Measurements from ENCODE around the gene CNBD2. TPM values are rescaled to one million over a fixed set of nuclear protein-coding genes. Genes with fewer than 3 reads are reported as not detected.

The CNBD2 gene
- total and polyA plus RNA-seq, 4 donors = 2.2 to 3.1 (median 2.5) TPM

DNA sequence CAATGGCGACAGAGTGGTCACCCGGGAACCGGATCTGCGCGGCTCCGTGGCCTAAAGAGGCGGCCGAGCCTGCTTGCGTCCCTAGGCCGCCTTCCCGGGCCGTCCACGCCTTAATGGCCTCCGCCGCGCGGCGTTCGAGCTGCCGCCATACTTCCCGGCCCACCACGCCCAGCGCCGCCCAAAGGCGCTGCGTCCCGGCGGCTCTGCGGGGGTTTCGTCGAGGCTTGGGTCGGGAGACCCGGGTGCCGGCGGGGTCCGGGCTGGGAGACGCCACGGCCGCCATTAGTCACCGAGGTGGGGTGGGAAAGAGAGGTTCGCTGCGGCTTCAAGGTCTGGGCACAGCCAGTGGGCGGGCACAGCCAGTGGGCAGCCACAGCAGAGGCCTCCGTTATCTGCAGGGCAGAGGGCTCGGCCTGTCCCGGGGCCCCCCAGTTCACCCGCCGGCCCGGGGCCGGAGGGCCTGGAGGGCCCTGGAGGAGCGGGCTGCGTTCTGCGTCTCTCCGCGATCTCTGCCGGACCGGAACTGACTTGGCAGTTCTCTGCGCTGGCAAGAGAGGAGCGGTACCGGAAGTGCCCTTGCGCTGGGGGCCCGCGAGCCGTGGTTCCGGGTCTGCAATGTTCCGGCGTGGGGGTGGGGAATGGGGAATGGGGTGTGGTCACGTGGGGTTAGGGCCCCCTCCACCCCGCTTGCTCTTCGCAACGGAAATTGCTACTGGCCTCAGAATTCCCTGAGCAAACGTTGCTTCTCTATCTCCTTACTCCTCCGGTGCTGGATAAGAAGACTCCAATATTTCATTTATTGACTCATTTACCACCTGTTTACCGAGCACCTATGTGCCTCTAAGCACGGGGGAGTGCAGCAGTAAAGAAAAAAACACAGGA lies 82.3 kb downstream of the CNBD2 start (continued):
- TF ChIP-seq, protein P1, sequence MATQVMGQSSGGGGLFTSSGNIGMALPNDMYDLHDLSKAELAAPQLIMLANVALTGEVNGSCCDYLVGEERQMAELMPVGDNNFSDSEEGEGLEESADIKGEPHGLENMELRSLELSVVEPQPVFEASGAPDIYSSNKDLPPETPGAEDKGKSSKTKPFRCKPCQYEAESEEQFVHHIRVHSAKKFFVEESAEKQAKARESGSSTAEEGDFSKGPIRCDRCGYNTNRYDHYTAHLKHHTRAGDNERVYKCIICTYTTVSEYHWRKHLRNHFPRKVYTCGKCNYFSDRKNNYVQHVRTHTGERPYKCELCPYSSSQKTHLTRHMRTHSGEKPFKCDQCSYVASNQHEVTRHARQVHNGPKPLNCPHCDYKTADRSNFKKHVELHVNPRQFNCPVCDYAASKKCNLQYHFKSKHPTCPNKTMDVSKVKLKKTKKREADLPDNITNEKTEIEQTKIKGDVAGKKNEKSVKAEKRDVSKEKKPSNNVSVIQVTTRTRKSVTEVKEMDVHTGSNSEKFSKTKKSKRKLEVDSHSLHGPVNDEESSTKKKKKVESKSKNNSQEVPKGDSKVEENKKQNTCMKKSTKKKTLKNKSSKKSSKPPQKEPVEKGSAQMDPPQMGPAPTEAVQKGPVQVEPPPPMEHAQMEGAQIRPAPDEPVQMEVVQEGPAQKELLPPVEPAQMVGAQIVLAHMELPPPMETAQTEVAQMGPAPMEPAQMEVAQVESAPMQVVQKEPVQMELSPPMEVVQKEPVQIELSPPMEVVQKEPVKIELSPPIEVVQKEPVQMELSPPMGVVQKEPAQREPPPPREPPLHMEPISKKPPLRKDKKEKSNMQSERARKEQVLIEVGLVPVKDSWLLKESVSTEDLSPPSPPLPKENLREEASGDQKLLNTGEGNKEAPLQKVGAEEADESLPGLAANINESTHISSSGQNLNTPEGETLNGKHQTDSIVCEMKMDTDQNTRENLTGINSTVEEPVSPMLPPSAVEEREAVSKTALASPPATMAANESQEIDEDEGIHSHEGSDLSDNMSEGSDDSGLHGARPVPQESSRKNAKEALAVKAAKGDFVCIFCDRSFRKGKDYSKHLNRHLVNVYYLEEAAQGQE (IDR thresholded peaks at IDR 0.05) = peak; percentile 93
- TF ChIP-seq FOXA2 (IDR thresholded peaks at IDR 0.05) (peak; percentile 5), HNF4G (IDR thresholded peaks at IDR 0.05) (no peak), YY1 (IDR thresholded peaks at IDR 0.05) (peak; percentile 86), RAD21 (IDR thresholded peaks at IDR 0.05) (no peak)

DNA sequence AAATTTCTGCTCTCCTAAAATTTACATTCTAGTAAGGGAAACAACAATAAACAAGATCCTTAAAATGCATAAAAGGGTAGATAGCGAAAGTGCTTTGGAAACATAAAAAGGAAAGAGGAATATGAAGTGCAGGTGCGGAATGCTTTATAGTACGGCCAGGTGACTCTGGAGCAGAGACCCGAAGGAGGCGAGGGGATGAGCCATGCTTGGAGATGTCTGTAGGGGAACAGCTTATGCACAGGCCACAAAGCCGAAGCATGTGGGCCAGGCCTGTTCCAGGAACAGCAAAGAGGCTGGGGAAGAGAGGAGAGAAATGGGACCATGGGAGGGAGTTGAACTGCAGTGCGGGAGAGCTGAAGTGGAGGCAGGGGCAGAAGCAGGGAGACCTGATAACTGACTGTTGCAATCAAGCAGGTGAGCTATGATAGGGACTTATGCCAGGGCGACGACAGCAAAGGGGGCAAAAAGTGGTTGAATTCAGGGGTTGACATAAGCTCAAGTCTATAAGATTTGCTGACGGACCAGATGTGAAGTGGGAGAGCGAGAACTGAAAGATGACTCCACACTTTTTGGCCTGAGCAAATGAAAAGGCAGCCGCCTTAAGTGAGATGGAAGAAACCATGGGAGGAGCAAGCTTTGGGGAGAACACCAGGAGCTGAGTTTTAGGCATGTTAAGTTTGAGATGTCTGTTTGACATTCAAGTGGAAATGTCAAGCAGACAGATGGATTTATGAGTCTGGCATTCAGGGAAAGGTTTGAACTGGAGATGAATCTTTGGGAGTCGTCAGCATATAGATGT lies 83.1 kb downstream of the CNBD2 start:
- Histone ChIP-seq H3K4me3 (ENCODE audit: low read depth in 1 of 3, low read length in 3 of 3) (peak overlapping the region; percentile 75 to 90 (median 81)), H3K9ac (ENCODE audit: low read depth in 1 of 2, low read length in 2 of 2) (peak overlapping the region; percentile 25 to 65), H3K27ac (ENCODE audit: low read depth in 1 of 2, low read length in 2 of 2) (peak overlapping the region; percentile 99), H3K36me3 (ENCODE audit: control insufficient read depth in 4 of 4, insufficient read depth in 3 of 4, low read depth in 1 of 4, low read length in 3 of 4) (no peaks in the 10 kb centered on the region), H3K9me3 (ENCODE audit: control insufficient read depth in 4 of 4, low read length in 3 of 4) (no peaks in the 10 kb centered on the region), H3K4me1 (ENCODE audit: control insufficient read depth in 4 of 4, insufficient read depth in 4 of 4, low read length in 3 of 4) (peaks cover 3 to 17% (median 6%) of the 10 kb centered on the region in 4 donors), H3K27me3 (ENCODE audit: control insufficient read depth in 4 of 4, insufficient read depth in 4 of 4, low read length in 3 of 4) (no peaks in the 10 kb centered on the region)
- 87% methylated on average over 13 of the region's 13 CpGs for WGBS
- TF ChIP-seq FOXA2 (IDR thresholded peaks at IDR 0.05) (peak; percentile 0), GABPA (IDR thresholded peaks at IDR 0.05 in 1 of 2, conservative IDR thresholded peaks at IDR 0.05 in 1 of 2) (no peak), FOXA1 (IDR thresholded peaks at IDR 0.05) (no peak), HNF4G (IDR thresholded peaks at IDR 0.05) (no peak), NR2F2 (IDR thresholded peaks at IDR 0.05) (no peak), RAD21 (IDR thresholded peaks at IDR 0.05) (no peak), ZBTB33 (IDR thresholded peaks at IDR 0.05) (no peak), CTCF (IDR thresholded peaks at IDR 0.05; ENCODE audit: low read depth, low read length, missing input control) (no peak), EGR1 (IDR thresholded peaks at IDR 0.05; ENCODE audit: low read depth in 2 of 2) (peak in 1 of 2 donors; percentile 5)
- TF ChIP-seq, protein P2, sequence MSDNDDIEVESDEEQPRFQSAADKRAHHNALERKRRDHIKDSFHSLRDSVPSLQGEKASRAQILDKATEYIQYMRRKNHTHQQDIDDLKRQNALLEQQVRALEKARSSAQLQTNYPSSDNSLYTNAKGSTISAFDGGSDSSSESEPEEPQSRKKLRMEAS (IDR thresholded peaks at IDR 0.05) = no peak
- TF ChIP-seq, protein P3, sequence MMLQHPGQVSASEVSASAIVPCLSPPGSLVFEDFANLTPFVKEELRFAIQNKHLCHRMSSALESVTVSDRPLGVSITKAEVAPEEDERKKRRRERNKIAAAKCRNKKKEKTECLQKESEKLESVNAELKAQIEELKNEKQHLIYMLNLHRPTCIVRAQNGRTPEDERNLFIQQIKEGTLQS (IDR thresholded peaks at IDR 0.05) = no peak
- no peak for DNase-seq (ENCODE audit: low spot score)
